ENCODE measurements around the gene ENPP7. TPM values are rescaled to one million over a fixed set of nuclear protein-coding genes. Genes with fewer than 3 reads are reported as not detected.

The ENPP7 gene
- total and polyA plus RNA-seq, 8 donors: 0.05 to 0.15 (median 0.12) TPM; not detected in 3

- intact Hi-C loops (cut with DNase I): no loop called here
- peak in 1 of 6 donors; percentile 46 for DNase-seq
Measured at GRCh38 chr17:79781736-79782575, 51.2 kb downstream of the ENPP7 start.

GRCh38 chr17:79783891-79784290 is 53.1 kb downstream of the ENPP7 start:
- intact Hi-C loops (cut with DNase I): no loop called here

More at GRCh38 chr17:79781736-79782575, 51.2 kb downstream of the ENPP7 start:
- H3K4me1 ChIP-seq: peaks cover 0 to 5% (median 3%) of the 10 kb centered on the region in 3 donors
- ATAC-seq (no peak), FAIRE-seq (no peak)
- 78 to 87% methylated on average over 25 to 27 of the region's 27 CpGs for WGBS, 2 donors
- H3K27ac ChIP-seq: no peak overlapping the region
- H3K27me3 ChIP-seq: peaks cover 0 to 1% (median 0%) of the 10 kb centered on the region in 4 donors
- TF ChIP-seq CTCF (IDR thresholded peaks at IDR 0.05): no peak
- no peak overlapping the region for H3K4me3 ChIP-seq
- H3K9me3 ChIP-seq: no peaks in the 10 kb centered on the region
- no peaks in the 10 kb centered on the region for H3K36me3 ChIP-seq

GRCh38 chr17:79784353-79785016 is 53.7 kb downstream of the ENPP7 start:
- H3K36me3 ChIP-seq: no peaks in the 10 kb centered on the region
- H3K27me3 ChIP-seq: peaks cover 0 to 5% (median 0%) of the 10 kb centered on the region in 4 donors
- FAIRE-seq: no peak
- no peaks in the 10 kb centered on the region for H3K4me1 ChIP-seq
- no peak for ATAC-seq
- no peaks in the 10 kb centered on the region for H3K9me3 ChIP-seq
- intact Hi-C loops (cut with DNase I): no loop called here
- TF ChIP-seq CTCF (IDR thresholded peaks at IDR 0.05): no peak
- no peak overlapping the region for H3K27ac ChIP-seq
- H3K4me3 ChIP-seq: no peak overlapping the region
- peak in 2 of 6 donors; percentile 27 to 73 for DNase-seq
- 92 to 95% methylated on average over 31 of the region's 31 CpGs for whole genome bisulfite sequencing, 2 donors

More at GRCh38 chr17:79783891-79784290, 53.1 kb downstream of the ENPP7 start:
- FAIRE-seq: no peak
- no peak for ATAC-seq
- Histone ChIP-seq H3K4me3 (no peak overlapping the region), H3K36me3 (no peaks in the 10 kb centered on the region), H3K4me1 (no peaks in the 10 kb centered on the region), H3K9me3 (no peaks in the 10 kb centered on the region), H3K27ac (no peak overlapping the region), H3K27me3 (no peaks in the 10 kb centered on the region)
- 90 to 96% methylated on average over 18 of the region's 18 CpGs for WGBS, 2 donors
- peak in 2 of 6 donors; percentile 34 to 70 for DNase-seq
- no peak for TF ChIP-seq CTCF (IDR thresholded peaks at IDR 0.05)

GRCh38 chr17:79785017-79785899 is 54.5 kb downstream of the ENPP7 start:
- Histone ChIP-seq H3K4me1 (peaks cover 0 to 4% (median 4%) of the 10 kb centered on the region in 3 donors), H3K27me3 (peaks cover 0 to 5% (median 0%) of the 10 kb centered on the region in 4 donors), H3K27ac (no peak overlapping the region), H3K9me3 (no peaks in the 10 kb centered on the region), H3K4me3 (no peak overlapping the region), H3K36me3 (no peaks in the 10 kb centered on the region)
- ATAC-seq (no peak), DNase-seq (peak in 2 of 6 donors; percentile 12 to 58), FAIRE-seq (no peak)
- intact Hi-C loops (cut with DNase I): no loop called here
- no peak for TF ChIP-seq CTCF (IDR thresholded peaks at IDR 0.05)
- 93 to 94% methylated on average over 17 of the region's 17 CpGs for WGBS, 2 donors

Data from pancreas (tissue), 10 donors.